GM21423 (cell line): Measurements from ENCODE around the gene FAAP20.

Experiments used
- ATAC-seq: cut with Tn5 transposase; IDR thresholded peaks from one replicate; pipeline ENCODE4 v1.9.1; 2021; ENCODE audit warnings: mild to moderate bottlenecking, moderate library complexity; ENCODE audit not compliant: unreplicated experiment

The FAAP20 gene

GRCh38 chr1:2197707-2198165 lies 3.2 kb upstream of the FAAP20 start:
- ATAC-seq, result no peak

- ATAC-seq, result no peak
These were observed 2.5 kb upstream of the FAAP20 start for GRCh38 chr1:2196901-2197638.

- ATAC-seq, result no peak
These were observed 1.2 kb upstream of the FAAP20 start for GRCh38 chr1:2195785-2196184.

GRCh38 chr1:2194898-2195673 lies 514 bp upstream of the FAAP20 start:
- peak; percentile 59 for ATAC-seq

GRCh38 chr1:2193514-2194281 lies 874 bp downstream of the FAAP20 start:
- ATAC-seq, result no peak

- no peak for ATAC-seq
These were observed 2.3 kb downstream of the FAAP20 start for GRCh38 chr1:2192031-2192995.

- no peak for ATAC-seq
These were observed 4.0 kb downstream of the FAAP20 start for GRCh38 chr1:2190491-2190976.

GRCh38 chr1:2189459-2190425 lies 4.8 kb downstream of the FAAP20 start:
- ATAC-seq, result peak; percentile 65

GRCh38 chr1:2188336-2188735 lies 6.2 kb downstream of the FAAP20 start:
- ATAC-seq, result no peak

- no peak for ATAC-seq
These were observed 7.0 kb downstream of the FAAP20 start for GRCh38 chr1:2187619-2188018.

- ATAC-seq, result no peak
These were observed 7.7 kb downstream of the FAAP20 start for GRCh38 chr1:2186901-2187300.

GRCh38 chr1:2185880-2186855 lies 8.4 kb downstream of the FAAP20 start:
- ATAC-seq, result no peak

- ATAC-seq, result no peak
These were observed 9.6 kb downstream of the FAAP20 start for GRCh38 chr1:2184934-2185333.

- no peak for ATAC-seq
These were observed 10.0 kb downstream of the FAAP20 start for GRCh38 chr1:2184531-2184930.

GRCh38 chr1:2183937-2184334 lies 10.6 kb downstream of the FAAP20 start:
- ATAC-seq, result no peak

GRCh38 chr1:2182376-2182775 lies 12.2 kb downstream of the FAAP20 start:
- ATAC-seq, result no peak

- ATAC-seq, result no peak
These were observed 12.8 kb downstream of the FAAP20 start for GRCh38 chr1:2181752-2182151.

- no peak for ATAC-seq
These were observed 13.3 kb downstream of the FAAP20 start for GRCh38 chr1:2181271-2181670.
